HG03097 (cell line): Measurements from ENCODE around the gene ZDHHC24.

Experiments used
- ATAC-seq: cut with Tn5 transposase; IDR thresholded peaks from one replicate; pipeline ENCODE4 v1.9.1; 2021; ENCODE audit not compliant: unreplicated experiment, low FRiP score

The ZDHHC24 gene

GRCh38 chr11:66567787-66568123, 21.9 kb upstream of the ZDHHC24 start:
- no peak for ATAC-seq

DNA sequence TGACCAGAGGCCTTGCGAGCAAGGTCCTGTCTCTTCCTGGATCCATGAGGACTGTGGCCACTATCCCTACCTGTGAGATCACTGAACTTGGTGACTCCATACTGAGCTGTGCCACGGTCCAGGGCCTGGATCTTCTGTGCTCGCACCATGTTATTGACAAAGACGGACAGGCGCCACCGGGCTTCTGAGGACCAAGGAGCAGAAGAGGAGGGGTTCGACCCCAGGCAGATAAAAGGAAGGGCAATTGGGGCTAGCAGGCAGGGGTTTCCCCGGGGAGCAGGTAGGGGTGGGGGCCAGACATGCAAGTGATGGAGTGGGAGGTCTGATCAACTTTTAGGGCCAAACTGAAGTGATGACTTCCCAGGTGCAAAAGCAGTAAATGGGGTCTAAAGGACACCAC, 20.4 kb upstream of the ZDHHC24 start:
- ATAC-seq = no peak

- no peak for ATAC-seq
Measured at GRCh38 chr11:66564984-66565383, 19.1 kb upstream of the ZDHHC24 start.

- no peak for ATAC-seq
Measured at GRCh38 chr11:66564538-66564937, 18.7 kb upstream of the ZDHHC24 start.

GRCh38 chr11:66563832-66564231, 18.0 kb upstream of the ZDHHC24 start:
- no peak for ATAC-seq

DNA sequence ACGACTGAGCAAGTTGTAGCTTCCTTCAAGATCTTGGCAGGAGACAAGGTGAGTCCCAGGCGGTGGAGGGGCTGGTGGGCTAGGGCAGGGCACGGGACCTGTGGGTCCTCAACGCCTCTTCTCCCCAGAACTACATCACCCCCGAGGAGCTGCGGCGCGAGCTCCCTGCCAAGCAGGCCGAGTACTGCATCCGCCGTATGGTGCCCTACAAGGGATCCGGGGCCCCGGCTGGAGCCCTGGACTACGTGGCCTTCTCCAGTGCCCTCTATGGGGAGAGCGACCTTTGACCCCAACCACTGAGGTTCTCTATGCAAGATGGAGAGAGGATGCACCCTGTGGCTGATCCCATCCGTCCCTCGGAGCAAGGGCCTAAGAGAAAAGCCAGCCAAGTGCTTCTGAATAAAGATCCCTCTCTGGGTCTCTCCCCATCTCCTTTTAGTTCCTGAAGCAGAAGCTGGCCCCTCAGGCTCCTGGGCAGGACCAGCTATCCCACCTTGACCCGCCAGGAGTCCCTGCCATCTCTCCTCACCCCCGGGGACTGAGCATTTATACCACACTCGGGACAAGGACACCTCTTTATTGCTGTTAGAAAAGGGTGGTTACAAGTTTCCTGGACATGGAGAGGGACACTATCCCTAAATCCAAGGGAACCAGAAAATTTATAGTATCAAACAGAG, 17.2 kb upstream of the ZDHHC24 start:
- no peak for ATAC-seq

- ATAC-seq = no peak
Measured at GRCh38 chr11:66562275-66562674, 16.4 kb upstream of the ZDHHC24 start.

GRCh38 chr11:66561975-66562248, 16.1 kb upstream of the ZDHHC24 start:
- no peak for ATAC-seq

- ATAC-seq = no peak
Measured at GRCh38 chr11:66561178-66561974, 15.5 kb upstream of the ZDHHC24 start.

DNA sequence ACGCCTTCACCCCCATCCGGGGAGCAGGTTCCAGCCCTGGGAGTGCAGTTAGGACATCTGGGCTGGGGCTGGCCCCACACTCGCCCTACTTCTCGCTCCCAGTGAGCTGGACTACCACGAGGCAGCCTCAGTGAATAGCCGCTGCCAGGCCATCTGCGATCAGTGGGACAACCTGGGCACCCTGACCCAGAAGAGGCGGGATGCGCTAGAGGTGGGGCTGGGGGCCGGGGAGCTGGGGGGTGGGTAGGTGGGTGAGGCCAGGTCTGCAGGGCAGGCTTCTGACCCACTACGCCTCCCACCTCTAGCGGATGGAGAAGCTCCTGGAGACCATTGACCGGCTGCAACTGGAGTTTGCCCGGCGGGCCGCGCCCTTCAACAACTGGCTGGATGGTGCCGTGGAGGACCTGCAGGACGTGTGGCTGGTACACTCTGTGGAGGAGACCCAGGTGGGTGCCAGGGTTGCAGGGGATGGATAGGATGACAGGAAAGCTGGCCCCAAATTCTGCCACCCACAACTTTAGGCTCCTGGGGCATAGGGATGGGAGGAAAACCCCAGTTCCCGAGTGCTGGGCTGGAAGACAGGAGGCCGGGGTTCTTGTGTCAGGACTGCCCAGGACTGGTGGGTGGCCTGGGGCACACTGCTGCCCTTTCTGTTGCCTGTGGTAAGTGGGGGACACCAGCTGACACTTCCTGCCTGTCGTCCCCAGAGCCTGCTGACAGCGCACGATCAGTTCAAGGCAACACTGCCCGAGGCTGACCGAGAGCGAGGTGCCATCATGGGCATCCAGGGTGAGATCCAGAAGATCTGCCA, 14.2 kb upstream of the ZDHHC24 start:
- no peak for ATAC-seq

DNA sequence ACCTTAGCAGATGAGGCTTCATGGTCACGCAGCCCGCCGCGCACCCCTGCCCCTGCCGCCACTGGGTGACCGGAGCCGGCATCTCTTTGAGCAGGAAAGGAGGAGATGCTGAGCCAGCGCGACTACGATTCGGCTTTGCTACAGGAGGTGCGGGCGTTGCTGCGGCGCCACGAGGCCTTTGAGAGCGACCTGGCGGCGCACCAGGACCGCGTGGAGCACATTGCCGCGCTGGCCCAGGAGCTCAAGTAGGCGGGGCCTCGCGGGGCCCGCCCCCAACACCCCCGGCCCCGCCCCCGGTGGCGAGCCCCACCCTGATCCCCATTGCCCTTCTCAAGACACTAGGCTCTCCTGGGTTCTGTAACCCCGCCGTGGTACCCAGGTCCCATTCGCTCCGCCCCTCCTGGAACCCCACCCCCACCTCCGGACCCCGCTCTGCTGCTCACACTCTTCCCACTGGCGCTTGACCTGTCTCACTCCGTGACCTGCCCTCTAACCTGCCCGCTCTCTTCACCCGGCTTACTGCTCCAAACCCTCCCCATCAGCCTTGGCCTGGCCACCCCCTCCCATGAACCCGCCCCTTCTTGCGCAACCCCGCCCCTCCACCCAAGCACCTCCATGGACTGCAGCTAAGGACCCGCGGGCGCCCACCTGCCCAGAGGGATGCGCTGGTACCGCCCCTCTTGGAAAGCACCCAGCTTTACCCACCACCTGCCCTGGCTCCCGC, 13.5 kb upstream of the ZDHHC24 start:
- no peak for ATAC-seq

DNA sequence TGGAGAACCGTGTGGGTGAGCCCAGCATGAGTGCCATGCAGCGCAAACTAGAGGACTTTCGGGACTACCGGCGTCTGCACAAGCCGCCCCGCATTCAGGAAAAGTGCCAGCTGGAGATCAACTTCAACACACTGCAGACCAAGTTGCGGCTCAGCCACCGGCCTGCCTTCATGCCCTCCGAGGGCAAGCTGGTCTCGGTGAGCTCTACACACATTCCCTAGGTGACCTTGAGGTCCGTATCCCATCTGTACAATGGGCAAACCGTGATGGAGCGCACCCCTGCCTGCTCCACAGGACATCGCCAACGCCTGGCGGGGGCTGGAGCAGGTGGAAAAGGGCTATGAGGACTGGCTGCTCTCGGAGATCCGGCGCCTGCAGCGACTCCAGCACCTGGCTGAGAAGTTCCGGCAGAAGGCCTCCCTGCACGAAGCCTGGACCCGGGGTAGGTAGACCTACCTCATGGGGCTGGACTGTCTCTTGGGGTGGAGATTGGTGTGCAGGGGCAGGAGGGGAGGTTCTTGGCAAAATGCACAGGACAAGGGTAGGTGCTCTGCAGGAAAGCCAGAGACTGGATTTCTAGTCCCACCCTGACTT, 12.0 kb upstream of the ZDHHC24 start:
- no peak for ATAC-seq

DNA sequence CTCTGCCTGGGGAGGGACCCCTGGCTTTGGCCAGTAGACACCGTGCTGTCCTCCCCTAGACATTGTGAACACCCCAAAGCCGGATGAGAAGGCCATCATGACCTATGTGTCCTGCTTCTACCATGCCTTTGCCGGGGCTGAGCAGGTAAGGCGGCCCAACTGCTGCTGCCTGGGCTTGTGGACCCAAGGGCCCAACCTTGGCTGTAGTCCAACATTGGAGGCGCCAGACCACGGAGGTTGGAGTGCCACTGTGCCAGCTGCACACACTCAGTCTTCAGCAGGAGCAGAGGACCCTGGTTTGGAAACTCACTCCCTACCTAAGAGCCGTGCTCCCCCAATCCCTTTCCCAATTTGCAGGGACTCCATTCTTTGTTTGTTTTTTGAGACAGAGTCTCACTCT, 10.2 kb upstream of the ZDHHC24 start:
- ATAC-seq = no peak

- no peak for ATAC-seq
Measured at GRCh38 chr11:66555416-66555815, 9.6 kb upstream of the ZDHHC24 start.

GRCh38 chr11:66554602-66555001, 8.8 kb upstream of the ZDHHC24 start:
- no peak for ATAC-seq

- no peak for ATAC-seq
Measured at GRCh38 chr11:66550887-66551286, 5.0 kb upstream of the ZDHHC24 start.

DNA sequence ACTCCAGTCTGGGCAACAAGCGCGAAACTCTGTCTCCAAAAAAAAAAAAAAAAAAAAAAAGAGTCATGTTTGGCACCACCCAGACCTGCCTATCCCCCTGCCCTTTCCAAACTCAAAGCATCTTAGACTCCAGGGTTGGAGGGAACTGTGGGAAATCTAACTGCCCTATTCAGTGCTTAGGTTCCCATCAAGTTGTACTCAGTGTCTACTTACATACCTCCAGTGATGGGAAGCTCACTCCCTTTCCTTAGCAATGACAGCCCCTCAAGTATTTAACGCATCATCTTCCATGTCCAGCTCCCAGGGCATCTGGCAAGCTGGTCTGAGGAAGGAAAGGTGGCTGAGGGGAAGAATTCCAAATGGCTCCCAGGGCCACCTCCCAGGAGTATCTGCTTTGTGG, 3.8 kb upstream of the ZDHHC24 start:
- no peak for ATAC-seq

DNA sequence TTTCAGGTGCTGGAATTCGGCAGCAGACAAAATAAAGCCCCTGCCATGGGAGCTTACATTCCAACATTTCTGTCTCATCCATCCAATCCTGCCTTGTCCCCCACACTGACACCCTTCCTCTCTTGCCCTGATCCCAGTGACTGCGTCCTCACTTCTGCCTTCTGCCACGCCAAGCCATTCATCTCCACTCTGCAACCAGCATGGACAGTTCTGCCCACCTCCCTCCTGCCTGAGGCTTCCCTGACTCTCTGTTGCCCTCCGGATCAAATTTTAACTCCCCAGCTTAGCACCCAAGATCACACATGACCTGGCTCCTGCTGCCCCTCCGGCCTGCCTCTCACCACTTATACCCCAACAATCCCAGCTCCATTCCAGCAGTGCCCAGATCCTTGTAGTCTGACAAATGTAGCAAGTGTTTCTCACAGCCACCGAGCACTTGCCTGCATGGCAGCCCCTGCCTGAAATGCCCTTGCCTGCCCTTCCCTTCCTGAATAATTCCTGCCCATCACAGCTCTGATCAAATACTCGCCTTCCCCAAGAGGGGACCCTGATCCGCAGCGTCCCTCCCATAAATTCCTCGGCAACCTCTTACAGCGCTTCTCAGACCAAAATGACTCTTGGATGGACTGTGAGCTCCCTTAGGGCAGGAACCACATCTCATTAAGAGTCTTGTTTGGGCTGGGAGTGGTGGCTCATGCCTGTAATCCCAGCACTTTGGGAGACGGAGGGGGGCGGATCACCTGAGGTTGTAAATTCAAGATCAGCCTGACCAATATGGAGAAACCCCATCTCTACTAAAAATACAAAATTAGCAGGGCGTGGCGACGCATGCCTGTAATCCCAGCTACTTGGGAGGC, 3.2 kb upstream of the ZDHHC24 start:
- no peak for ATAC-seq

- ATAC-seq = no peak
Measured at GRCh38 chr11:66548041-66548440, 2.2 kb upstream of the ZDHHC24 start.

DNA sequence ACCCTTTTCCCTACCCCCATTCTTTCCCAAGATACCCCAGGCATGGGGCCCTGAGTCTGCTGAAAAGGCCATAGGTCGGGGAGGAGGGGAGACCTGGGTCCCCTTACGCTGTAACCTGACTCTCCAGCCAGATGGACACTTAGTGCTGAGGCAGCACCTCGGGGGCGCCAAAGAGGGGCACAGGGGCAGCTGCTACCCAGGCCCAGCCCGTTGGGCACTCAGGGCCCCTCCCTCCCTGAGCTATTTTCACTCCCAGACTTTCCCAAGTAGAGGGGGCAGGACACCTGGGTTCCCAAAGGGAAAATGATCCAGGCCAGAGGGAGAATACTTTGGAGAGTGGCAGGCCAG, 1.8 kb upstream of the ZDHHC24 start:
- ATAC-seq = no peak
